ENCODE data around the gene IDH3B. TPM values are rescaled to one million over a fixed set of nuclear protein-coding genes. Genes with fewer than 3 reads are reported as not detected.

IDH3B gene
- total and polyA plus RNA-seq, 2 donors (not counting 1 experiment from before 2014, with no cell fraction given) = 77.0 to 98.2 TPM

DNA sequence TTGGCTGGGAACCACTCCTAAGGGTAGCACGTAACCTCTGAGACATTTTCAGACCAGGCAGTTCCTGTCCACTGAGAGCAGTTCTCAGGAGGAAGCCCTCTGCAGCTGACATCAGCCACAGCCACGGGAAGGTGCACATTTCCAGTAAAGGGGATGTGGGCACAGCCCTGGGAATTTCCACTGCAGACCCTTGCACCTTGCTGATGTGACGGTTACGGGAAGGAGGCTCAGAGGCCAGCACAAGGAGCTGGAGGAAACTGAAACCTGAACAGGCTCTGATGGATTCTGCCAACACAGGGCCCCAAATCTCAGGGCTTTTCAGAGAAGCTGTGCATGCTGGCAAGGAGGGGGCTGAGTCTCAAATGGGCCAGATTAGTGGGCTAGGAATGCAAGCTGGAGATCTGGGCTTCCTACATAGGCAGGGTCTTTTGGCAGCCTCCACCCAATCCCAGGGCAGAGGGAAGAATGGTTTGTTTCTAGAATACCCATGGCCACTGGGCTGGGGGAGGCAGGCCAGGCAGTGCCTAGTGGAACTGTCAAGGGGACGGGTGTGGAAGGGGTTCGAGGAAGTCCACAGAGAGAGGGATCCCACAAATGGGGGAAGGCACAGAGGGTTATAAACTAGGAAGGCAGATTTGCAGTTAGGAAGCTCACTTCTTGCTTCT is 42.8 kb upstream of the IDH3B start:
- Histone ChIP-seq H3K27ac (ENCODE audit: insufficient read depth, low read length) (no peak overlapping the region), H3K4me2 (ENCODE audit: extremely low read depth, insufficient read depth, low read length) (no peak overlapping the region), H2AFZ (ENCODE audit: low read length) (no peak overlapping the region), H3K79me2 (ENCODE audit: control insufficient read depth, insufficient read depth, low read length) (no peaks in the 10 kb centered on the region), H3K9ac (ENCODE audit: insufficient read depth, low read length) (no peak overlapping the region), H3K27me3 (ENCODE audit: control insufficient read depth, insufficient read depth, low read length) (no peaks in the 10 kb centered on the region), H3K9me3 (ENCODE audit: control insufficient read depth, insufficient read depth, low read depth, low read length) (no peaks in the 10 kb centered on the region), H3K4me1 (ENCODE audit: control insufficient read depth, extremely low read depth, insufficient read depth, low read length) (no peaks in the 10 kb centered on the region), H3K4me3 (replicated peaks in 1 of 4; ENCODE audit: control extremely low read depth in 1 of 4, insufficient read depth in 1 of 4, low read depth in 3 of 4, low read length in 4 of 4) (no peak overlapping the region), H4K20me1 (ENCODE audit: control insufficient read depth, extremely low read depth, insufficient read depth, low read length) (no peaks in the 10 kb centered on the region), H3K36me3 (ENCODE audit: control insufficient read depth, insufficient read depth, low read length) (no peaks in the 10 kb centered on the region)
- TF ChIP-seq, protein P1, sequence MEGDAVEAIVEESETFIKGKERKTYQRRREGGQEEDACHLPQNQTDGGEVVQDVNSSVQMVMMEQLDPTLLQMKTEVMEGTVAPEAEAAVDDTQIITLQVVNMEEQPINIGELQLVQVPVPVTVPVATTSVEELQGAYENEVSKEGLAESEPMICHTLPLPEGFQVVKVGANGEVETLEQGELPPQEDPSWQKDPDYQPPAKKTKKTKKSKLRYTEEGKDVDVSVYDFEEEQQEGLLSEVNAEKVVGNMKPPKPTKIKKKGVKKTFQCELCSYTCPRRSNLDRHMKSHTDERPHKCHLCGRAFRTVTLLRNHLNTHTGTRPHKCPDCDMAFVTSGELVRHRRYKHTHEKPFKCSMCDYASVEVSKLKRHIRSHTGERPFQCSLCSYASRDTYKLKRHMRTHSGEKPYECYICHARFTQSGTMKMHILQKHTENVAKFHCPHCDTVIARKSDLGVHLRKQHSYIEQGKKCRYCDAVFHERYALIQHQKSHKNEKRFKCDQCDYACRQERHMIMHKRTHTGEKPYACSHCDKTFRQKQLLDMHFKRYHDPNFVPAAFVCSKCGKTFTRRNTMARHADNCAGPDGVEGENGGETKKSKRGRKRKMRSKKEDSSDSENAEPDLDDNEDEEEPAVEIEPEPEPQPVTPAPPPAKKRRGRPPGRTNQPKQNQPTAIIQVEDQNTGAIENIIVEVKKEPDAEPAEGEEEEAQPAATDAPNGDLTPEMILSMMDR (conservative IDR thresholded peaks at IDR 0.05 in 1 of 2, IDR thresholded peaks at IDR 0.05 in 1 of 2; ENCODE audit: low read depth in 1 of 2, low read length in 2 of 2) = no peak
- TF ChIP-seq EZH2 (IDR thresholded peaks at IDR 0.05; ENCODE audit: low read length, missing control alignments) = no peak
- DNase-seq (ENCODE audit: low read depth in 2 of 2) = no peak

DNA sequence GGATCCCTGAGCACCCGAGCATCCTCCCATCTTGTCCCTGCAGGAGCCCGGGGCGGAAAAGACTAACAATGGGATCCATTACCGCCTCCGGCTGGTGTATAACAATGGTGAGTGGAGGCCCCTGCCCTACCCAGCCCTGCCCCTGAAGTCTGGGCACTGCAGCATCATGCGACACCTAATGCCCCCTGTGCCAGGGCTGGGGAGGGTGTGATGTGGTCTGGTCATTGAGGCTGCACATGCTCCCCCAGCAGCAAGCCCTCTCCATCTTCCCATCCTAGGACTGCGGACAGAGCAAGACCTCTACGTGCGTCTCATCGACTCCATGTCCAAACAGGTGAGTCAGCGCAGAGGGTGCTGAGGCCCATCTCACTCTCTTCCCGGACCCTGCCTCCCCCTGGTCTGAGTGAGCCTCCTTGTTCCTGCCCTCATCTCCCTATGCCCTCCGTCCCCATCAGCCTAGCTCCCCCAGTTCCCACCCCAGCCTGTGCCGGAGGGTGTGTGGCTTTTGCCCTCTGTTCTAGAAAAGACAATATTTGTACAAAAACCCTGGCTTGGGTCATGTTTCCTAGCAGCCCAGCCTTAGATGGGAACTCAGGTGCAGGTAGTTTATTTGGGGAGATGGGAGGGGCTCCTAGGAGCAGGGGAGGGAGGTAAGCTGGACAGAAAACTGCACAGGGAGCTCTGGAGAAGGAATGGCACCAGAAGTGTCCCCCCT is 42.1 kb upstream of the IDH3B start:
- no peak overlapping the region for H3K9ac ChIP-seq (ENCODE audit: insufficient read depth, low read length)
- no peak overlapping the region for H3K27ac ChIP-seq (ENCODE audit: insufficient read depth, low read length)
- H3K4me1 ChIP-seq (ENCODE audit: control insufficient read depth, extremely low read depth, insufficient read depth, low read length) = no peaks in the 10 kb centered on the region
- TF ChIP-seq, protein P1 (conservative IDR thresholded peaks at IDR 0.05 in 1 of 2, IDR thresholded peaks at IDR 0.05 in 1 of 2; ENCODE audit: low read depth in 1 of 2, low read length in 2 of 2) = no peak
- no peak for TF ChIP-seq EZH2 (IDR thresholded peaks at IDR 0.05; ENCODE audit: low read length, missing control alignments)
- no peaks in the 10 kb centered on the region for H4K20me1 ChIP-seq (ENCODE audit: control insufficient read depth, extremely low read depth, insufficient read depth, low read length)
- no peaks in the 10 kb centered on the region for H3K9me3 ChIP-seq (ENCODE audit: control insufficient read depth, insufficient read depth, low read depth, low read length)
- H3K27me3 ChIP-seq (ENCODE audit: control insufficient read depth, insufficient read depth, low read length) = no peaks in the 10 kb centered on the region
- no peaks in the 10 kb centered on the region for H3K36me3 ChIP-seq (ENCODE audit: control insufficient read depth, insufficient read depth, low read length)
- no peaks in the 10 kb centered on the region for H3K79me2 ChIP-seq (ENCODE audit: control insufficient read depth, insufficient read depth, low read length)
- H3K4me3 ChIP-seq (replicated peaks in 1 of 4; ENCODE audit: control extremely low read depth in 1 of 4, insufficient read depth in 1 of 4, low read depth in 3 of 4, low read length in 4 of 4) = no peak overlapping the region
- H2AFZ ChIP-seq (ENCODE audit: low read length) = no peak overlapping the region
- H3K4me2 ChIP-seq (ENCODE audit: extremely low read depth, insufficient read depth, low read length) = no peak overlapping the region
- no peak for DNase-seq (ENCODE audit: low read depth in 2 of 2)

DNA sequence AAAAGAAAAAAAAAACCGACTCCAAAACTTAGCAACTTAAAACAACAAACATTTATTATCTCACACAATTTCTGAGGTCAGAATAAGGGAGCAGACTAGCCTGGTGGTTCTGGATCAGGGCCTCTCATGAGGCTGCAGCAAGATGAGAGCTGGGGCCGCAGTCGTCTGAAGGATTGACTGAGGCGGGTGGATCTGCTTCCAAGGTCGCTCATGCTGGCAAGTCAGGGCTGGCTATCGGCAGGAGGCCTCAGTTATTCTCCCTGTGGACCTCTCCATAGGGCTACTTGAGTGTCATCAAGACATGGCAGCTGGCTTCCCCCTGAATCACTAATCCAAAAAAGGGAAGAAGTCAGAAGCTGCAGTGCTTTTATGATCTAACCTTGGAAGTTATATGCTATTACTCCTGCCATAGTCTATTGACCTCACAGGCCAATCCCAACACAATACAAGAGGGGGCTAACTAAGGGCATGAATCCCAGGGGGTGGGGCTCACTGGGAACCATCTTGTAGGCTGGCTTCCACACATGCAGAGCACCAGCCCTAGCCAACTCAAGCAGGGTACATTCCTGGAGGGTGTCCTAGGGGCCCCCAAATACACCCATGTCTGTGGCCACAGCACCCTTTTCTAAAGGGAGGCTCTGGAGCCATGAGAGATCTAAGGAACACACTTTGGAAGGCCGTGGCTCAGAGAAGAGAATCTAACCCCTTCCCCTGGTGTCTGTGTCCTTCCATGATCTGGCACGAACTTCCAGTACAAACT is 39.9 kb upstream of the IDH3B start:
- DNase-seq (ENCODE audit: low read depth in 2 of 2) = no peak
- H3K9ac ChIP-seq (ENCODE audit: insufficient read depth, low read length) = no peak overlapping the region
- H3K79me2 ChIP-seq (ENCODE audit: control insufficient read depth, insufficient read depth, low read length) = no peaks in the 10 kb centered on the region
- no peaks in the 10 kb centered on the region for H3K4me1 ChIP-seq (ENCODE audit: control insufficient read depth, extremely low read depth, insufficient read depth, low read length)
- no peak overlapping the region for H3K27ac ChIP-seq (ENCODE audit: insufficient read depth, low read length)
- TF ChIP-seq, protein P1 (conservative IDR thresholded peaks at IDR 0.05 in 1 of 2, IDR thresholded peaks at IDR 0.05 in 1 of 2; ENCODE audit: low read depth in 1 of 2, low read length in 2 of 2) = no peak
- no peak for TF ChIP-seq EZH2 (IDR thresholded peaks at IDR 0.05; ENCODE audit: low read length, missing control alignments)
- no peaks in the 10 kb centered on the region for H3K9me3 ChIP-seq (ENCODE audit: control insufficient read depth, insufficient read depth, low read depth, low read length)
- peaks cover 16% of the 10 kb centered on the region for H3K27me3 ChIP-seq (ENCODE audit: control insufficient read depth, insufficient read depth, low read length)
- no peak overlapping the region for H3K4me2 ChIP-seq (ENCODE audit: extremely low read depth, insufficient read depth, low read length)
- H3K36me3 ChIP-seq (ENCODE audit: control insufficient read depth, insufficient read depth, low read length) = no peaks in the 10 kb centered on the region
- H3K4me3 ChIP-seq (replicated peaks in 1 of 4; ENCODE audit: control extremely low read depth in 1 of 4, insufficient read depth in 1 of 4, low read depth in 3 of 4, low read length in 4 of 4) = no peak overlapping the region
- no peaks in the 10 kb centered on the region for H4K20me1 ChIP-seq (ENCODE audit: control insufficient read depth, extremely low read depth, insufficient read depth, low read length)
- H2AFZ ChIP-seq (ENCODE audit: low read length) = no peak overlapping the region

Data from fibroblast of lung (primary cell).